ENCODE data around the gene ERICH4. TPM values are rescaled to one million over a fixed set of nuclear protein-coding genes. Genes with fewer than 3 reads are reported as not detected.

ERICH4 gene
- total and polyA plus RNA-seq, 9 of the 15 experiments (the other 6 are each of a cell fraction or from before 2014, with no cell fraction given), result not detected

DNA sequence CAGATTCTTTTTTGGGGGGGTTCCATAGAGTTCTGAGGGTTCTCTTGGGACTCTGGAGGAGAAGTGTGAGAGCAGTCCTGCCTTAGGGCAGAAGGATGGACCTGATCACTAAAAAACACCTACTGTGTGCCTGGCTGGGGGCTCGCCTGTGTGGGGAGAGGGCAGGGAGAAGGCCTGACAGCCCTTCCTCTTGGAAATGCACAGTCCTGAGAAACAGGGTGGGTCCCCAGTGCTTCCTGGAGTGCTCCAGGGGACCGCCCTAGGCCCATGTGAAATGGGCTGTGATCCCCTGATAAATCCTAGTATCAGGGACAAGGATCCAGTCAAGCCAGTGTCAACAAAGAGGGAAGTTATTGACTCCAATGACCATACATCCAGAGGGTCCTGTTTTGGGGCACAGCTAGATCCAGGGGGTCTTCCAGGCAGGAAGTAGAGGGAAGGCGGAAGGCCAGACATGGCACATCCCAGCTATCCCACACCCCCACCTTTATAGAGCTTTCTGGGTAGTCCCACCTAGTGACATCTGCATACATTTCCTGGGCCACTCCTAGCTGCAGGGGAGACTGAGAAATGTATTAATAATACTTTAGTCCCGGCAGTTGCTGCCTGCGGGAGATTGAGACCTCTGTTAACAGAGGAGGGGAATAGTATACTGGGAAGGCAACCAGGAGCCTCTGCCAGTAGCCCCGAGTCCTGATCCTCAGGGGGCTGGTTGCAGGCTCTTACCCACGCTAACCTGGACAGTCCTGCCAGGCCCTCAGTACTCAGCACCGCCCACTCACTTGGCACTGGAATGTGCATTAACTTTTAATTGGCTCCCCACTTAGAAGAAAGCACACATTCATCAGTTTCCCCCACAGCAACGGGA lies 31.6 kb upstream of the ERICH4 start:
- no peak for ATAC-seq
- intact Hi-C loops (cut with micrococcal nuclease), result no loop called here
- 79% methylated on average over 8 of the region's 9 CpGs for WGBS (ENCODE audit: insufficient coverage, low coverage, missing lambda C conversion rate)
- ChIA-PET CTCF (ENCODE audit: low intra/inter-chr PET ratio) (no interaction called here), POLR2A (interaction anchor here (1.1 to 1.2 kb wide), 2 partner anchors 12 kb away, joined by 3 to 4 read pairs; no protein-coding TSS in a partner anchor)
- H3K9ac ChIP-seq (ENCODE audit: insufficient read depth in 1 of 2, low read depth in 2 of 2, low read length in 2 of 2), result 0 out of 4 replicates have a peak overlapping the region, but pooled peaks of 1 of the 2 experiments have one; percentile 60
- H3K27ac ChIP-seq (ENCODE audit: extremely low read depth, low read depth, low read length), result no peak overlapping the region
- H4K20me1 ChIP-seq (replicated peaks; ENCODE audit: control insufficient read depth, insufficient read depth, low read length), result no peaks in the 10 kb centered on the region
- no TSS peak for BruUV-seq (replicated peaks)
- in situ Hi-C loops (cut with MboI), result no loop called here
- no peak overlapping the region for H3K4me3 ChIP-seq
- H3K9me1 ChIP-seq (ENCODE audit: control insufficient read depth, insufficient read depth, low read length), result no peaks in the 10 kb centered on the region
- H2AFZ ChIP-seq (ENCODE audit: low read depth, low read length), result no peak overlapping the region
- peaks cover 30% of the 10 kb centered on the region; the same call in 1 of the 3 replicates for H3K36me3 ChIP-seq (ENCODE audit: control insufficient read depth, insufficient read depth, low read length)
- H3K27me3 ChIP-seq (ENCODE audit: control insufficient read depth in 2 of 2, insufficient read depth in 2 of 2, low read length in 2 of 2), result no peaks in the 10 kb centered on the region
- no peaks in the 10 kb centered on the region for H3K9me3 ChIP-seq (replicated peaks; ENCODE audit: control insufficient read depth, insufficient read depth, low read depth, low read length)
- no peak for DNase-seq (ENCODE audit: extremely low read depth in 1 of 4, low spot score in 3 of 4)
- H3K4me1 ChIP-seq (replicated peaks in 1 of 2; ENCODE audit: control insufficient read depth in 2 of 2, insufficient read depth in 2 of 2, low read length in 2 of 2), result peaks cover 7 to 12% of the 10 kb centered on the region in 2 experiments; a peak in 4 of 5 replicates
- FAIRE-seq, result no peak
- no peak for TF ChIP-seq EGR1 (conservative IDR thresholded peaks at IDR 0.05)
- TF ChIP-seq ZKSCAN1 (IDR thresholded peaks at IDR 0.05; ENCODE audit: low read depth, low read length), result peak; percentile 70
- H3K4me2 ChIP-seq (ENCODE audit: insufficient read depth, low read length), result no peak overlapping the region
- no peaks in the 10 kb centered on the region for H3K79me2 ChIP-seq (ENCODE audit: control insufficient read depth, insufficient read depth, low read length)

DNA sequence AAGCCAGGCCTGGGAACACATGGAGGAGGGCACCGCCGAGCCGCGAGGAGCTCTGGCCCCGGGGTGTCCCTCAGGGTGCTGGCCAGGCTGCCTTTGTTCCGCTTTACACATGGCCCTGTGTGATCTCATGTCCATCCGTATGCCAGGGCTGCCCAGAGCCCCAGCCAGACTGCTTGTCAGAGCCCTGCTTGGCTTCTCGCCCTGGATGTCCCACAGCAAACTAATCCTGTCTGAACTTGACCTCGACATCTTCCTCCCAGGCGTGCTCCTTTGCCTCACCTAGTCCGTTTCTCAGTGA lies 31.0 kb upstream of the ERICH4 start:
- in situ Hi-C loops (cut with MboI) (no loop called here), intact Hi-C loops (cut with micrococcal nuclease) (no loop called here)
- Histone ChIP-seq H3K79me2 (ENCODE audit: control insufficient read depth, insufficient read depth, low read length) (no peaks in the 10 kb centered on the region), H3K9ac (ENCODE audit: insufficient read depth in 1 of 2, low read depth in 2 of 2, low read length in 2 of 2) (peak overlapping the region in 1 of 2 experiments; percentile 60; a peak in 1 of 4 replicates), H4K20me1 (replicated peaks; ENCODE audit: control insufficient read depth, insufficient read depth, low read length) (no peaks in the 10 kb centered on the region), H3K4me2 (ENCODE audit: insufficient read depth, low read length) (no peak overlapping the region), H3K4me3 (no peak overlapping the region), H3K9me1 (ENCODE audit: control insufficient read depth, insufficient read depth, low read length) (no peaks in the 10 kb centered on the region), H3K9me3 (replicated peaks; ENCODE audit: control insufficient read depth, insufficient read depth, low read depth, low read length) (no peaks in the 10 kb centered on the region), H3K4me1 (replicated peaks in 1 of 2; ENCODE audit: control insufficient read depth in 2 of 2, insufficient read depth in 2 of 2, low read length in 2 of 2) (peaks cover 7 to 12% of the 10 kb centered on the region in 2 experiments; a peak in 4 of 5 replicates), H3K27me3 (ENCODE audit: control insufficient read depth in 2 of 2, insufficient read depth in 2 of 2, low read length in 2 of 2) (no peaks in the 10 kb centered on the region), H3K27ac (ENCODE audit: extremely low read depth, low read depth, low read length) (no peak overlapping the region), H2AFZ (ENCODE audit: low read depth, low read length) (no peak overlapping the region), H3K36me3 (ENCODE audit: control insufficient read depth, insufficient read depth, low read length) (peaks cover 30% of the 10 kb centered on the region; the same call in 1 of the 3 replicates)
- FAIRE-seq, result no peak
- no peak for DNase-seq (ENCODE audit: extremely low read depth in 1 of 4, low spot score in 3 of 4)
- CTCF ChIA-PET (ENCODE audit: low intra/inter-chr PET ratio), result no interaction called here
- no TSS peak for BruUV-seq (replicated peaks)
- 75% methylated on average over 11 of the region's 11 CpGs for WGBS (ENCODE audit: insufficient coverage, low coverage, missing lambda C conversion rate)
- POLR2A ChIA-PET, result interaction anchor here (0.8 to 1.1 kb wide), 2 partner anchors 13 to 27 kb away, joined by 4 read pairs; no protein-coding TSS in a partner anchor
- ATAC-seq, result no peak
- TF ChIP-seq, protein P1, sequence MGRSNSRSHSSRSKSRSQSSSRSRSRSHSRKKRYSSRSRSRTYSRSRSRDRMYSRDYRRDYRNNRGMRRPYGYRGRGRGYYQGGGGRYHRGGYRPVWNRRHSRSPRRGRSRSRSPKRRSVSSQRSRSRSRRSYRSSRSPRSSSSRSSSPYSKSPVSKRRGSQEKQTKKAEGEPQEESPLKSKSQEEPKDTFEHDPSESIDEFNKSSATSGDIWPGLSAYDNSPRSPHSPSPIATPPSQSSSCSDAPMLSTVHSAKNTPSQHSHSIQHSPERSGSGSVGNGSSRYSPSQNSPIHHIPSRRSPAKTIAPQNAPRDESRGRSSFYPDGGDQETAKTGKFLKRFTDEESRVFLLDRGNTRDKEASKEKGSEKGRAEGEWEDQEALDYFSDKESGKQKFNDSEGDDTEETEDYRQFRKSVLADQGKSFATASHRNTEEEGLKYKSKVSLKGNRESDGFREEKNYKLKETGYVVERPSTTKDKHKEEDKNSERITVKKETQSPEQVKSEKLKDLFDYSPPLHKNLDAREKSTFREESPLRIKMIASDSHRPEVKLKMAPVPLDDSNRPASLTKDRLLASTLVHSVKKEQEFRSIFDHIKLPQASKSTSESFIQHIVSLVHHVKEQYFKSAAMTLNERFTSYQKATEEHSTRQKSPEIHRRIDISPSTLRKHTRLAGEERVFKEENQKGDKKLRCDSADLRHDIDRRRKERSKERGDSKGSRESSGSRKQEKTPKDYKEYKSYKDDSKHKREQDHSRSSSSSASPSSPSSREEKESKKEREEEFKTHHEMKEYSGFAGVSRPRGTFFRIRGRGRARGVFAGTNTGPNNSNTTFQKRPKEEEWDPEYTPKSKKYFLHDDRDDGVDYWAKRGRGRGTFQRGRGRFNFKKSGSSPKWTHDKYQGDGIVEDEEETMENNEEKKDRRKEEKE (IDR thresholded peaks at IDR 0.05; ENCODE audit: borderline replicate concordance in 1 of 2, control insufficient read depth in 1 of 2, low read depth in 2 of 2, low read length in 1 of 2), result no peak
- TF ChIP-seq DACH1 (IDR thresholded peaks at IDR 0.05; ENCODE audit: partially characterized antibody), result no peak
- no peak for TF ChIP-seq HDAC6 (IDR thresholded peaks at IDR 0.05; ENCODE audit: low read depth, low read length)
- no peak for TF ChIP-seq DNMT1 (IDR thresholded peaks at IDR 0.05)
- no peak for TF ChIP-seq SUPT5H (IDR thresholded peaks at IDR 0.05)
- TF ChIP-seq PTBP1 (IDR thresholded peaks at IDR 0.05; ENCODE audit: low read depth, low read length), result no peak
- no peak for TF ChIP-seq NR2C2 (CRISPR knock-in tag; IDR thresholded peaks at IDR 0.05)
- TF ChIP-seq NR2C2 (tag; IDR thresholded peaks at IDR 0.05), result no peak
- TF ChIP-seq TCF7L2 (IDR thresholded peaks at IDR 0.05; ENCODE audit: low read depth, low read length), result no peak
- no peak for TF ChIP-seq ZC3H4 (CRISPR knock-in tag; IDR thresholded peaks at IDR 0.05; ENCODE audit: borderline replicate concordance)
